K562 (cell line): ENCODE results near the gene PRLH. TPM values are rescaled to one million over a fixed set of nuclear protein-coding genes. Genes with fewer than 3 reads are reported as not detected.

Source experiments
- JUN ChIP-seq, 2 experiments: sonication (generic) in 1 of 2; formaldehyde crosslinking in 1 of 2; IDR thresholded peaks; 2 replicates each; pipeline versions ENCODE4 v1.6.1 to v1.8.0; 2012 to 2022; ENCODE audit warnings: borderline replicate concordance in 2 of 2, mild to moderate bottlenecking in 2 of 2, improper control_type of control experiment in 1 of 2, low read depth in 1 of 2, low read length in 1 of 2, missing genetic modification reagents in 1 of 2
- NFE2 ChIP-seq: IDR thresholded peaks from 2 replicates; pipeline ENCODE4 v1.6.1; 2014; ENCODE audit warnings: antibody characterized with exemption, low read depth
- POLR2AphosphoS2 ChIP-seq: IDR thresholded peaks from 2 replicates; pipeline ENCODE4 v1.6.1; 2012; ENCODE audit warnings: low read length, improper control_type of control experiment
- TCF7 ChIP-seq: sonication (generic); IDR thresholded peaks from 2 replicates; pipeline ENCODE4 v1.6.1; 2016; ENCODE audit warnings: antibody characterized with exemption, borderline replicate concordance
- ZC3H8 ChIP-seq: fragments of 450-650 bp; IDR thresholded peaks from 2 replicates; pipeline ENCODE4 v1.6.1; 2017
- ZNF589 ChIP-seq: fragments of 200-800 bp; sonication (Bioruptor generic); IDR thresholded peaks from 2 replicates; pipeline ENCODE4 v1.6.1; 2016; ENCODE audit warnings: low read depth, missing genetic modification characterization, missing compliant biosample characterization
- ZNF75A ChIP-seq: fragments of 450-650 bp; formaldehyde crosslinking; IDR thresholded peaks from 2 replicates; pipeline ENCODE4 v1.4.0; 2020; ENCODE audit warnings: mild to moderate bottlenecking
- polyA plus RNA-seq, 8 experiments: library from polyadenylated mRNA; depleted of rRNA in 4 of 8; stranded (reverse) in 5 of 8; unstranded in 3 of 8; fragments of >200 nt; fragmentation: Nextera tagmentation in 2 of 8; fragmentation: Illumina TruSeq in 1 of 8; extraction: Ambion mirVana in 2 of 8; extraction: Trizol in 1 of 8; gene quantifications; 2 replicates each; pipeline versions ENCODE4 v1.2.1 to v1.2.3, GENCODE V29; 2011 to 2014; ENCODE audit warnings: inconsistent platforms in 1 of 8, missing spikeins in 1 of 8
- total RNA-seq, 7 experiments: library from RNA; depleted of rRNA in 6 of 7; stranded (reverse); fragments of >200 nt in 6 of 7; fragmentation: Illumina TruSeq in 2 of 7; extraction: Trizol in 2 of 7; gene quantifications; 2 replicates each; pipeline versions ENCODE4 v1.2.1 to v1.2.3, GENCODE V29; 2011 to 2021; ENCODE audit warnings: low replicate concordance in 1 of 7
- TF ChIP-seq, protein P1 (sequence below), 2 experiments: fragments of 450-650 bp; IDR thresholded peaks; 2 replicates each; pipeline ENCODE4 v1.6.1; 2016; ENCODE audit warnings: mild to moderate bottlenecking in 2 of 2, borderline replicate concordance in 1 of 2, low read depth in 1 of 2, moderate library complexity in 1 of 2
- TF ChIP-seq, protein P2 (sequence below): fragments of 200-800 bp; sonication (Bioruptor generic); IDR thresholded peaks from 2 replicates; pipeline ENCODE4 v1.6.1; 2017; ENCODE audit warnings: missing genetic modification characterization, missing compliant biosample characterization
- TF ChIP-seq, protein P3 (sequence below): fragments of 250-450 bp; sonication (Bioruptor Pico); IDR thresholded peaks from 2 replicates; pipeline ENCODE4 v1.9.0; 2021; ENCODE audit warnings: mild to moderate bottlenecking, inconsistent platforms

The PRLH gene
- total and polyA plus RNA-seq, 9 of the 15 experiments (the other 6 are each of a cell fraction or from before 2014, with no cell fraction given) = not detected

DNA sequence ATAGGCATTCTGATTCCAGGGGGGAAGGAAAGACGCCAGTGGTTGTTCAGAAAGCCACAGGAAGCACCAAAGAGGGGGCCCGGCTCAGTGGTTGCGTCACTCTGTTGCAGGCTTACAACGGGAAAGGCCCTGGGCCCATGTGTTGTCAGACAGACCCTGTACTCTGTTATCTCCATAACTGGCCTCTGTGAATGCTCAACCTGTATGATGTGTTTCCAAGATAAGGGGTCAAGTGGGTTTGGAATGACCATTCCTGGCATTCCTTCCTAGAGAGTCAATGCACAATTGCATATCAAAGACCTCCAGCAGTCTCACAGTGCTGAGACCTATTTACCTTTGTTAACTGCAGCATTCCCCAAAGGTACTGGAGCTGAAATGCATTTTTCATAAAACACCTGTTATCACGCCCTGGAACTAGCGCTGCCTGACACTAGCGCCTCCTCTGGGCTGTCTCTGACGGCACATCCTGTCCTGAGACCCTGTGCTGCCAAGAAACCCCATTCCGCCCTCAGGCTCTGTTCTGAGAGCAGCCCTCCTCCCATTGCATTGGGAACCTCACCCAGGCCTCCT is 47.9 kb downstream of the PRLH start (continued):
- TF ChIP-seq, protein P1, sequence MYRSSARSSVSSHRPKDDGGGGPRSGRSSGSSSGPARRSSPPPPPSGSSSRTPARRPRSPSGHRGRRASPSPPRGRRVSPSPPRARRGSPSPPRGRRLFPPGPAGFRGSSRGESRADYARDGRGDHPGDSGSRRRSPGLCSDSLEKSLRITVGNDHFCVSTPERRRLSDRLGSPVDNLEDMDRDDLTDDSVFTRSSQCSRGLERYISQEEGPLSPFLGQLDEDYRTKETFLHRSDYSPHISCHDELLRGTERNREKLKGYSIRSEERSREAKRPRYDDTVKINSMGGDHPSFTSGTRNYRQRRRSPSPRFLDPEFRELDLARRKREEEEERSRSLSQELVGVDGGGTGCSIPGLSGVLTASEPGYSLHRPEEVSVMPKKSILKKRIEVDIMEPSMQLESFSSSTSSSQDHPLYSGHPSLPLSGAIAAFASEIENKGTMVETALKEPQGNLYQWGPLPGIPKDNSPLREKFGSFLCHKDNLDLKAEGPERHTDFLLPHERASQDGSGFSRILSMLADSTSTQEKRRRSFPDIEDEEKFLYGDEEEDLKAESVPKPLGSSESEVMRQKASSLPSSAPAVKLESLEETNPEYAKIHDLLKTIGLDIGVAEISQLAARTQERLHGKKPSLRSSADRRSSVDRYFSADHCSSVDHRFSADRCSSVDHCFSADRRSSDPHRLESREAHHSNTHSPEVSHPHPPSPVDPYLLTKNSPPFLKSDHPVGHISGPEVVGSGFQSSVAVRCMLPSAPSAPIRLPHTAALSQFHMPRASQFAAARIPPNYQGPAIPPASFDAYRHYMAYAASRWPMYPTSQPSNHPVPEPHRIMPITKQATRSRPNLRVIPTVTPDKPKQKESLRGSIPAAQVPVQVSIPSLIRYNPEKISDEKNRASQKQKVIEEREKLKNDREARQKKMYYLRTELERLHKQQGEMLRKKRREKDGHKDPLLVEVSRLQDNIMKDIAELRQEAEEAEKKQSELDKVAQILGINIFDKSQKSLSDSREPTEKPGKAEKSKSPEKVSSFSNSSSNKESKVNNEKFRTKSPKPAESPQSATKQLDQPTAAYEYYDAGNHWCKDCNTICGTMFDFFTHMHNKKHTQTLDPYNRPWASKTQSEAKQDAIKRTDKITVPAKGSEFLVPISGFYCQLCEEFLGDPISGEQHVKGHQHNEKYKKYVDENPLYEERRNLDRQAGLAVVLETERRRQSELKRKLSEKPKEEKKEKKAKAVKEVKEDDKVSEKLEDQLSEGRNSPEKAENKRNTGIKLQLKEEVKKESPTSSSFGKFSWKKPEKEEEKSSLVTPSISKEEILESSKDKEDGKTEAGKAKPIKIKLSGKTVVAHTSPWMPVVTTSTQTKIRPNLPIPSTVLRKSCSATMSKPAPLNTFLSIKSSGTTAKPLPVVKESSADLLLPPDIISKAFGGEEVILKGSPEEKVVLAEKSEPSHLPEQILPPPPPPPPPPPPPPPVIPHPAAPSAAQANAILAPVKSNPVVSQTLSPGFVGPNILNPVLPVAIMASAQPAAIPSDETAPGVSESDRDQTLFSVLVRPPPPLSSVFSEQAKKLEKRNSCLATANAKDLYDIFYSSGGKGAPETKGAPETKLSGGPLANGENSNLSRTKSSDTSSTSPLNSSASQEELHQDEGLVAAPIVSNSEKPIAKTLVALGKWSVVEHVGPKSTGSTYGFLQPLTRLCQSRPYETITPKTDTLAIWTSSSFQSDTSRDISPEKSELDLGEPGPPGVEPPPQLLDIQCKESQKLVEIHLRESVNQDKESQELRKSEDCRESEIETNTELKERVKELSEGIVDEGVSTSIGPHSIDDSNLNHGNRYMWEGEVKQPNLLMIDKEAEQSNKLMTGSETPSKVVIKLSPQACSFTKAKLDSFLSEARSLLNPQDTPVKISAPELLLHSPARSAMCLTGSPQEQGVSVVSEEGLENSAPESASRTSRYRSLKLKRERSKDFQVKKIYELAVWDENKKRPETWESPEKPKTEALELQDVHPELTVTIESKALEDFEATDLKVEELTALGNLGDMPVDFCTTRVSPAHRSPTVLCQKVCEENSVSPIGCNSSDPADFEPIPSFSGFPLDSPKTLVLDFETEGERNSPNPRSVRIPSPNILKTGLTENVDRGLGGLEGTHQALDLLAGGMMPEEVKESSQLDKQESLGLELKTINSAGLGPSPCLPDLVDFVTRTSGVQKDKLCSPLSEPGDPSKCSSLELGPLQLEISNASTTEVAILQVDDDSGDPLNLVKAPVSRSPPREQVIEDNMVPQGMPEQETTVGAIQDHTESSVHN (IDR thresholded peaks at IDR 0.05; ENCODE audit: borderline replicate concordance in 1 of 2, low read depth in 1 of 2) = no peak
- TF ChIP-seq ZNF589 (CRISPR knock-in tag) (no peak), ZC3H8 (no peak), POLR2AphosphoS2 (no peak), NFE2 (no peak), JUN (IDR thresholded peaks at IDR 0.05; ENCODE audit: borderline replicate concordance, low read depth, low read length) (no peak), JUN (CRISPR knock-in tag; IDR thresholded peaks at IDR 0.05; ENCODE audit: borderline replicate concordance) (no peak), TCF7 (no peak), ZNF75A (CRISPR knock-in tag) (no peak)
- TF ChIP-seq, protein P2, sequence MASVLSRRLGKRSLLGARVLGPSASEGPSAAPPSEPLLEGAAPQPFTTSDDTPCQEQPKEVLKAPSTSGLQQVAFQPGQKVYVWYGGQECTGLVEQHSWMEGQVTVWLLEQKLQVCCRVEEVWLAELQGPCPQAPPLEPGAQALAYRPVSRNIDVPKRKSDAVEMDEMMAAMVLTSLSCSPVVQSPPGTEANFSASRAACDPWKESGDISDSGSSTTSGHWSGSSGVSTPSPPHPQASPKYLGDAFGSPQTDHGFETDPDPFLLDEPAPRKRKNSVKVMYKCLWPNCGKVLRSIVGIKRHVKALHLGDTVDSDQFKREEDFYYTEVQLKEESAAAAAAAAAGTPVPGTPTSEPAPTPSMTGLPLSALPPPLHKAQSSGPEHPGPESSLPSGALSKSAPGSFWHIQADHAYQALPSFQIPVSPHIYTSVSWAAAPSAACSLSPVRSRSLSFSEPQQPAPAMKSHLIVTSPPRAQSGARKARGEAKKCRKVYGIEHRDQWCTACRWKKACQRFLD = no peak
- TF ChIP-seq, protein P3, sequence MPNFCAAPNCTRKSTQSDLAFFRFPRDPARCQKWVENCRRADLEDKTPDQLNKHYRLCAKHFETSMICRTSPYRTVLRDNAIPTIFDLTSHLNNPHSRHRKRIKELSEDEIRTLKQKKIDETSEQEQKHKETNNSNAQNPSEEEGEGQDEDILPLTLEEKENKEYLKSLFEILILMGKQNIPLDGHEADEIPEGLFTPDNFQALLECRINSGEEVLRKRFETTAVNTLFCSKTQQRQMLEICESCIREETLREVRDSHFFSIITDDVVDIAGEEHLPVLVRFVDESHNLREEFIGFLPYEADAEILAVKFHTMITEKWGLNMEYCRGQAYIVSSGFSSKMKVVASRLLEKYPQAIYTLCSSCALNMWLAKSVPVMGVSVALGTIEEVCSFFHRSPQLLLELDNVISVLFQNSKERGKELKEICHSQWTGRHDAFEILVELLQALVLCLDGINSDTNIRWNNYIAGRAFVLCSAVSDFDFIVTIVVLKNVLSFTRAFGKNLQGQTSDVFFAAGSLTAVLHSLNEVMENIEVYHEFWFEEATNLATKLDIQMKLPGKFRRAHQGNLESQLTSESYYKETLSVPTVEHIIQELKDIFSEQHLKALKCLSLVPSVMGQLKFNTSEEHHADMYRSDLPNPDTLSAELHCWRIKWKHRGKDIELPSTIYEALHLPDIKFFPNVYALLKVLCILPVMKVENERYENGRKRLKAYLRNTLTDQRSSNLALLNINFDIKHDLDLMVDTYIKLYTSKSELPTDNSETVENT (CRISPR knock-in tag) = no peak
